HG03108 (cell line): ENCODE results near the gene FBXO45.
A peak's percentile ranks its signal among the peaks of the same experiment; 100 is the strongest.
"Not testable (repeated sequence)": the region's sequence is repeated elsewhere in the genome, so short reads cannot be mapped to it uniquely, and the experiment has no call there.

Experiments
- ATAC-seq: cut with Tn5 transposase; IDR thresholded peaks from one replicate; pipeline ENCODE4 v1.9.1; 2021; ENCODE audit warnings: moderate library complexity; ENCODE audit not compliant: unreplicated experiment

FBXO45 gene, protein sequence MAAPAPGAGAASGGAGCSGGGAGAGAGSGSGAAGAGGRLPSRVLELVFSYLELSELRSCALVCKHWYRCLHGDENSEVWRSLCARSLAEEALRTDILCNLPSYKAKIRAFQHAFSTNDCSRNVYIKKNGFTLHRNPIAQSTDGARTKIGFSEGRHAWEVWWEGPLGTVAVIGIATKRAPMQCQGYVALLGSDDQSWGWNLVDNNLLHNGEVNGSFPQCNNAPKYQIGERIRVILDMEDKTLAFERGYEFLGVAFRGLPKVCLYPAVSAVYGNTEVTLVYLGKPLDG

DNA sequence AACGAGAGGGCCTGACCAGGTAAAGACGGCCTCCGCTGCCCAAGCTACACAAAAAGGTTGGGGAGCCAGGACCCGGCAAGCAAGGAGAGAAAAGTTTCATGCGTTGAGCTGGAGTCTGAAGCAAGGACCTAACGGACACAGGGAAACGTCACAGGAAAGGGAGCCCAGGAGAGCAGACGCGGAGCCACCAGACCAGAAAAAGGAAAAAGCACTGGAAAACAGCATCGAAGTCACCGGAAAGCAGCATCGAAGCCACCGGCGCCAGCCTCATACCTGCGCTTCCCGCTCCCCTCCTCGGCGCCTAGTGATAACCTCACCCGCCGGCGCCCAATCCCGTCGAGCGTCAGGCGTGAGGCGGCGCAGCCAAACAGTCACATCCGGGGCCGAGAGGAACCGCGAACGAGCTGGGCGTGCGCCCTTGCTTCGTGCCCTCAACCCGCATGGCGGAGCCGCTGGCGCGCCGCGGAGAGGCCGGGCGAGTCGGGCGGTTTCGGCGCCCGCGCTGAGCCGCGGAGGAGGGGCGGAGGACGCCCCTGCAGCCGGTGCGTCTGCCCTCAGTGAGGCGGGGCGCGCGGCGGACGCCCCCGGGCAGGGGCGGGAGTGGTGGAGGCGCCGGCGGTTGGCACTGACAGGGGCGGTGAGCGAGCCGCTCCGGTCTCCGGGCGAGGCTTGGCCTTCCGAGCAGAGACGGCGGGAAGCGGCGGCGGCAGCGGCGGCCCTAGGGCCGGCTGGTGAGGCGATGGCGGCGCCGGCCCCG is at the start of gene FBXO45, which contains the start of gene WDR53:
FBXO45 (plus strand) TSS at position 415 of the 757 bp plus-strand sequence; CDS start at position 740, 325 bp downstream.
WDR53 (minus strand) TSS at position 309 of the 757 bp plus-strand sequence. CDS start 7,079 bp downstream, outside the sequence.
- ATAC-seq = peak; percentile 94

DNA sequence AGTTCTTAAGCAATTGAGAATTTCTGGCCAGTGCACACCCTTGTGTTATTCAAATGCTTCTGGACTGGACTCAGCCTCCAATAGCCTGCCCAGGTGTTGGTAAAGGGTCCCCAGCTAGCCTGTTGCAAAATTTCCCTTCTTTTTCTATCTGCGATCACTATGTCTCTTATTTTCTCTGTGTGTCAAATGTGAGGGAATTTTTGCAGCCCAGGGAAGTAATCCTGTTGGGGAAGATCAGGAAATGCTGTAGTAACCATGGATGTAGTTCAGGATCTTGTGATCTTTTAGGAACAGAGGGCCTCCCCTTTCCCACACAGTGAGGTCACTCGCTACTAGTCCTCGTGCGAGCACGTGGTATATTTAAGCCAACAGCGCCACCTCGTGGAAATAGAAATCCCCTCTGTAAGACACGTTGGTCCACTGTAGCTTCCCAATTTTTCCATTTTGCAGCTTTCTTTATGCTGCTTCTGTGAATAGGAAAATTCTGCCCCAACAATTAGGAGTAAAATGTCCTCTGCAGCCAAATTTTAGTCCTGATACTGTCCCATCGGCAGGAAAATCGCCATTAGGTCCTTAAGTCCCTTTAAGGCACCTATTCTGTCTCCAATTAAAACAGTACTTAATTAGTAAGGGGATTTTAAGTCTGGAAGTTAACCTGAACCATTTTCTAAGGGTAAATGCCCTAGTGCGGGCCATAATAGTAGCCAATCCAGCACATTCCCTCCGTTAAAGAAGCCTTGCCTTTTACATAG is 49.3 kb upstream of the FBXO45 start:
- no peak for ATAC-seq

DNA sequence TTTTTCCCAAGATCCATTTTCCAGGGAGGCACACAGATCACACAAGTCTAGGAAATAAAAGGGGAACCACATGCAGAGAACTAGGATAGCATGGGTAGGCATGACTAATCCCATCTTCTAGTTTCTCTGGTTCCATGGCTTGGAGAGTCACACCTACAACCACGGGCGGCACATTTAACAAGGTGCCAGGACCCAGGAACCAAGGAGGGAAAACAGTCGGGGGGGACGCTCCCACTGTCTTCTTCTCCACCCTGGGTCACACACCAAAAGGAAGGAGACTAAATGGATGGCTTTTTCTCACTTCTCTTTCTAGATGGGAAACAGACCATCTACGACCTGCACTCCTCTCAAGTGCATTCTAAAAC is 48.8 kb upstream of the FBXO45 start:
- ATAC-seq = no peak

DNA sequence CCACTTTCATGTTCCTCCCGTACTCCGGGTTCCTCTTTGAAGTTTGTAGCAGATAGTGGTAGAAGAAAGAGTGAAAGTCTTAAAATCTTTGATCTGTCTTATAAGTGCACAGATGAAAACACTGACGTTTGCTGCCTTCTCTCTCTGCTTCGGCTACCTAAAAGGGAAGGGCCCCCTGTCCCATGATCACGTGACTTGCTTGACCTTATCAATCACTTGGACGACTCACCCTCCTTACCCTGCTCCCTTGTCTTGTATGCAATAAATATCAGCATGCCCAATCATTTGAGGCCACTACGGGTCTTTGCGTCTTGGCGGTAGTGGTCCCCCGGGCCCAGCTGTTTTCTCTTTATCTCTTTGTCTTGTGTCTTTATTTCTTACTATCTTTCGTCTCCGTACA is 47.2 kb upstream of the FBXO45 start:
- ATAC-seq = not testable (repeated sequence)

DNA sequence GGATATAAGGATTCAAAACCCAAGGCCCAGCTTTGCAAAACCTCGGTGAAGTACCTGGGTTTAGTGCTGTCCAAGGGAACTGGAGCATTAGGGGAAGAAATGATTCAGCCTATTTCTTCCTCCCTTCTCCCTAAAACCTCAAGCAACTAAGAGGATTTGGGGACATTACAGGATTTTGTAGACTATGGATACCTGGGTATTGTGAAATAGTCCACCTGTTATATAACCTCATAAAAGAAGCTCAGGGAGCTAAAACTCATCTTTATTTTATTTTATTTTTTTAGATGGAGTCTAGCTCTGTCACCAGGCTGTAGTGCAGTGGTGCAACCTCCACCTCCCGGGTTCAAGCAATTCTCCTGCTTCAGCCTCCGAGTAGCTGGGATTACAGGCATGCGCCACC is 44.6 kb upstream of the FBXO45 start:
- ATAC-seq = no peak

DNA sequence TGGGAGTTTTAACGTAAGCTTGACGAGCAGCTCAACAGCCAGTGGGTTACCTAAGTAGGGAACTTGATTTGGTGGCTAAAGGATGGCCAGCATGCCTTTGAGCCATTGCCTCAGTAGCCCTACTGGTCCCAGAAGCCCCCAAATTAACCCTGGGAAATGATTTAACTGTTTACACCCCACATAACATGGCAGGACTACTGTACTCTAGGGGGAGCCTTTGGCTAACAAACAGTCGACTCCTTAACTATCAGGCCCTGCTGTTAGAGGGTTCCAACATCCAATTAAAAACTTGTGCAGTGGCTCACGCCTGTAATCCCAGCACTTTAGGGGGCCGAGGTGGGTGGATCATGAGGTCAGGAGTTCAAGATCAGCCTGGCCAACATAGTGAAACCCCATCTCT is 43.9 kb upstream of the FBXO45 start:
- no peak for ATAC-seq

DNA sequence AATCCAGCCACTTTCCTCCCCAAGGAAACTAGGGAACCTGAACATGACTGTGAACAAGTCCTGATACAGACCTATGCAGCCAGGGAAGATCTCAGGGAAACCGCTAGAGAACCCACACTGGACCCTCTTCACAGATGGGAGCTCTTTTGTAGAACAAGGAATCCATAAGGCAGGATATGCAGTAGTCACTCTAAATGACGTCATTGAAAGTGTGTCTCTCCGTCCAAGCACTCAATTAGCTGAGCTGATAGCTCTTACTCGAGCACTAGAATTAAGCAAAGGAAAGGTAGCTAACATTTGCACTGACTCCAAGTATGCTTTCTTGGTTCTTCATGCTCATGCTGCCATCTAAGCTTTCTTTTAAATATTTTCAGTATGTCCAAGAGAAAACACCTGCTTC is 43.3 kb upstream of the FBXO45 start:
- no peak for ATAC-seq

DNA sequence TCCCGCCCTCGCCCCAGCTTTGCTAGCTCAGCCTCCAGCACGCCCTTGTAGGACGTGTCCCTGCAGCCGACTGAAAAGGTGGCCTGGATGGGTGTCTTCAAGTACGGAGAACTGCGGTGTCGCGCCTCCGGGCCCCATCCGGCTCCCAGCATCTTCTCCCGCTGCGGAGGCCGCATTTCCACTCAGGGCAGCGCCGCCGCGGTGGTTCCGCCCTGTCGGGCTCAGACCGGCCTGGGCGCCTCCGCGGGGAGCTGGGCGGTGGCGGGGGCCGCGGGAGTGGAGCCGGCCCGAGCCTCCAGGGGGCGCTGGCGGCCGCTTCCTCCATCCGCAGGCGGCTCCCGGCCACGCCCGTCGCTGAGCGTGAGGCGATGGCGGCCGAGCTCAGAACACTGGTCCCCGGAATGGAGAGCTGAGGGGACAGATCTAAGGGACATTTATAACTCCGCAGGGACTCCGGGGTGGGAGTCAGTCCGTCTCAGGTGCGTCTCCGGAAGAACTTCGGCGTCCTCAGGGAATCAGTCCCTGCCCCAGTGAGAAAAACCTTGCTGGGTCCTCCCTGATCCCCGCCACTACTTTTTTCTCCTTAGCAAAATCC is 39.7 kb upstream of the FBXO45 start:
- peak; percentile 69 for ATAC-seq

DNA sequence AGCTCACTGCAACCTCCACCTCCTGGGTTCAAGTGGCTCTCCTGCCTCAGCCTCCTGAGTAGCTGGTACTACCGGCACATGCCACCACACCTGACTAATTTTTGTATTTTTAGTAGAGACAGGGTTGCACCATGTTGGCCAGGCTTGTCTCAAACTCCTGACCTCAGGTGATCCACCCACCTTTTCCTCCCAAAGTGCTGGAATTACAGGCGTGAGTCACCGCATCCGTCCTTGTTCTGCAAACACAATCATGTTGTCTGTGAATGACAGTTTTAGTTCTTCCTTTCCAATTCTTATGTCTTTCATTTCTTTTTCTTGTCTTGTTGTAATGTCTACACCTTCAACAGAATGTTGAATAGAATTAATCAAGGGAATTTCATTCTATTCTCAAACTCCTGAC is 37.0 kb upstream of the FBXO45 start:
- ATAC-seq = no peak

DNA sequence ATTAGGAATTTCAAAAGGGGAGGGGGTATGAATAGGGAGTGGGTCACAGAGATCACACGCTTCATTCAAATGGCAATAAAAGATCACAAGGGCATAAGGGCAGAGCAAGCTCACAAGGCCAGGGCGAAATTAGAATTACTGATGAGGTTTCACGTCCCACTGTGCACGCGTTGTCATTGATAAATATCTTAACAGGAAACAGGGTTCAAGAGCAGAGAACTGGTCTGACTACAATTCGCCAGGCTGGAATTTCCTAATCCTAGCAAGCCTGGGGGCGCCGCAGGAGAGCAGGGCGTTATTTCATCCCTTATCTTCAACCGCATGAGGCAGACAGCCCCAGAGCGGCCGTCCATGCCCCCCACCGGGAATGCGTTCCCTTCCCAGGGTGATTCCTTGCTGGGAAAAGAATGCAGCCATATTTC is 35.2 kb upstream of the FBXO45 start:
- no peak for ATAC-seq

DNA sequence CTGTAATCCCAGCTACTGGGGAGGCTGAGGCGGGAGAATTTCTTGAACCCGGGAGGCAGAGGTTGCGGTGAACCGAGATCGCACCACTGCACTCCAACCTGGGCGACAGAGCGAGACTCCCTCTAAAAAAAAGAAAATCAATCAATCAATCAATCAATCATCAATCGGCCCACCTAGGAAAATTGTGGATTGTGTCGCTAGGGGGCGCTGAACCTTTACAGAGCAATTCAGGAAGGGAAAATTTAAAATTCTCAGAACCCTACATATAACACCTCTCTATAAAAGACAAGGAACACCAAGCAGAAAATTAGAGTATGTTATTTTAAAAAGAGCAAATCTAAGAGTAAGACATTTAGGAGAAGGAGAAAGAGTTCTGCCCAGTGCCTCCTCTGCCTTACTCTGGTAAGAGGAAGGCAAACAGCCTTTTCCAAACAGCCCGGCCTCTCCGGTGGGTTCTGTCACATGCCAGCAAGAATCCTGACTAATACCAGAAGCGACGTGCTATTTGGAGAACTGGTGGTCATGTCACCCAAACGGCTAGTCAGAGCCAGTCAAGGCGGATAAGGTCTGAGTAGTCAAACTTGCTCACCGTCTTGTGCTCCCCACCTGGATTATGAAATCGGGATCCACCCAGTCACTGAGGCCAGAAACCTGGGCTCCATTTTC is 31.0 kb upstream of the FBXO45 start:
- ATAC-seq = no peak

DNA sequence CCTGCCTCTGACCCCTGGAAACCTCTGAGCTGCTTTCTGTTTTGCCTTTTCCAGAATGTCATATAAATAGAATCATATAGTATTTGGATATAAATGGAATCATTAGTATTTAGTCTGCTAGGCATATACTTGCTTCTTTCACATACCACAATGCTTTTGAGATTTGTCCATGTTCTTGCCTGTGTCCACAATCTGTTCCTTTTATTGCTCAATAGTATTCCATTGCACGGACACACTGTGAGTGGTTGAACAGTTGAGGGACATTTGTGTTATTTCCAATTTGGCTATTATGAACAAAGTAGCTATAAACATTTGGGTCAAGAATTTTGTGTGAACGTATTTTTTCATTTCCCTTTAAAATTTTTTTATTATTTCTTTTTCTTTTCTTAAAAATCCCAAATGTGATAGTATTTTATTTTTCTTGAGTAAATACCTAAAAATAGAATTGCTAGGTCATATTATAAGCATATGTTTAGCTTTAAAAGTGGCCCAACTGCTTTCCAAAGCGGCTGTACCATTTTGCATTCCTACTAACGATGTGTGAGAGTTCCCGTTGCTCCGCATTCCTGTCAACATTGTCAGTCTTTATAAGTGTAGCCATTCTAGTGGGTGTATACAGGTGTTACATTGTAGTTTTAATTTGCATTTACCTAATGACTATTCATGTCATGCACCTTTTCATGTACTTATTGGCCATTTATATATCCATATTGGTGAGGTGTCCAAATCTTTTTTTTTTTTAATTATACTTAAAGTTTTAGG is 26.6 kb upstream of the FBXO45 start:
- no peak for ATAC-seq

DNA sequence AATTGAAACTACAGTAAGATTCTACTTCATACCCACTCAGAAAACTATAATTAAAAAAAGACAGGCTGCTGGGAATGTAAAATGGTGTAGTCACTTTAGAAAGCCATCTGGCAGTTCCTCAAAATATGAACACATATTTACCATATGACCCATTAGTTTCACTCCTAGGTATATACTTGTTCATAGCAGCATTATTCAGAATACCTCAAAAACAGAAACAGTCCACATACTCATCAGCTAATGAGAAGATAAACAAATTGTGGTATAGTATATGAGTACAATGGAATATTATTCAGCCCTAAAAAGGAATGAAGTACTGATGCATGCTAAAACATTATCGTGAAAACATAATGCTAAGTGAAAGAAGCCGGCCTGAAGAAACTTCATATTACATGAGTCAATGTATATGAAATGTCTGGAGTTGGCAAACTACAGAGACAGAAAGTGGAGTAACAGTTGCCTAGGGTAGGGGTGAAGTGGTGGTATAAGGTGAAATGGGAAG is 23.9 kb upstream of the FBXO45 start:
- no peak for ATAC-seq

DNA sequence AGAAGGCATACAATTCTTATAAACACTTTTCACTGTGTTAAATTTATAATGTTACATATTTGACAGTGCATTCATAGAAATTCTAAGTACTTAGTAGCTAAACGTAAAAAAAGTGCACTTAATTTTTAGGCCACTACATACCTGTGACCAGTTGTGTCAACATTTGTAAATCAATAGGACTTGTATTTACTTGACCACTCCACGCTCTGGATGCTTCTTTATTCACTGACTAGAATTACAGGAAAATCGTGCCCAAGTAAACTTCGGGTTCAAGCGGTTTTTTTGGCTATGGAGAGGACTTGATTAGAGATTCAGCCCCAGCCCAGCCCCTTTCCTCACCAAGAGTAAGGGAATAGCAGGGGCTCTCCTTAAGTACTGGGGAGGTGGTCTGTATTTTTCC is 21.9 kb upstream of the FBXO45 start:
- no peak for ATAC-seq

DNA sequence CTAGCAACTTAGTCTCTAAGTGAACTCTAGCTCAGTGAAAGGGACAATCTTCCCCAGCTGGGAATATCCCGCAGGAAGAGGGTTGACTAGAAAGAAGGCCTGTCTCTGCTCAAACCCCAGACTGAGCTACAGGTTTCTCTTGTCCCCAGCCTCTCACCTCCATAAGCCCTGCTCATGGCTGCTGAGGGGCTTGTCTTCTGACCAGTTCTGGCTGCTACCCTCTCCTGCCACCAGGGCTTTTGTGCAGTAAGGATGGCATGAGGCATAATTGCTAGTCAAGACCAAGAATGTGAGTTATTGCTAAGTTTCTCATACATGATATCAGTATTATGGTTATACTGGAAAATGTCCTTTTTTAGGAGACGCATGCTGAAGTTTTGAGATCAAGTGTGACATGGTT is 21.4 kb upstream of the FBXO45 start:
- no peak for ATAC-seq

DNA sequence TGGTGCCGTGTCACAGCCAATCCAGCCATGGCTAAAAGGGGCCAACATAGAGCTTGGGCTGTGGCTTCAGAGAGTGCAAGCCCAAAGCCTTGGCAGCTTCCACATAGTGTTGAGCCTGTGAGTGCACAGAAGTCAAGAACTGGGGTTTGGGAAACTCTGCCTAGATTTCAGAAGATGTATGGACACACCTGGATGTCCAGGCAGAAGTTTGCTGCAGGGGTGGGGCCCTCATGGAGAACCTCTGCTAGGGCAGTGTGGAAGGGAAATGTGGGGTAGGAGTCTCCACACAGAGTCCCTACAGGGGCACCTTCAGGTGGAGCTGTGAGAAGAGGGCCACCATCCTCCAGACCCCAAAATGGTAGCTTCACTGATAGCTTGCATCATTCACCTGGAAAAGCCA is 19.1 kb upstream of the FBXO45 start:
- ATAC-seq = not testable (repeated sequence)

DNA sequence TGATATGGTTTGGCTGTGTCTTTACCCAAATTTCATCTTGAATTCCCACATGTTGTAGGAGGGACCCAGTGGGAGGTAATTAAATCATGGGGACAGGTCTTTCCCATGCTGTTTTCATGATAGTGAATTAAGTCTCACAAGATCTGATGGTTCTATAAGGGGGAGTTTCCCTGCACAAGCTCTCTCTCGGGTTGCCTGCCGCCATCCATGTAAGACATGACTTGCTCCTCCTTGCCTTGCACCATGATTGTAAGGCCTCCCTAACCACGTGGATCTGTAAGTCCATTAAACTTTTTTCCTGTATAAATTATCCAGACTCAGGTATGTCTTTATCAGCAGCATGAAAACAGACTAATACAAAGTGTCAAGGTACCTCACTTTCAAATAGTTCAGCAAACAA is 18.3 kb upstream of the FBXO45 start:
- ATAC-seq = not testable (repeated sequence)

DNA sequence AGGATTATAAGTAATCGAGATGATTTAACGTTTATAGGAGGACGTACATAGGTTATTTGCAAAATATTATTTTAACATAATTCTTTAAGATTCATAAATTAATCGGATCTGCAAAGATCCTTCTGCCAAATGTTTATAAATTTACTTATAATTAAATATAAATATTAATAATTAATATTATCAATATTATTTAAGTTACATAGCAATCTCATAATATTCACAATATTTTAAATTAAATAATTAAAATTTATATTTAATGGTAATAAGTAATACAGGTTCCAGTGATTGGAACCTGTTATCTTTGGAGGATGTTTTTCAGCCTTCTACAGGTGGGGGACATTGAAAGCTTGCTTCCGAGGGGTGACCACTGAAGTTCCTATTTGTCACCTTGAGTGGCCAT is 16.2 kb upstream of the FBXO45 start:
- ATAC-seq = no peak

DNA sequence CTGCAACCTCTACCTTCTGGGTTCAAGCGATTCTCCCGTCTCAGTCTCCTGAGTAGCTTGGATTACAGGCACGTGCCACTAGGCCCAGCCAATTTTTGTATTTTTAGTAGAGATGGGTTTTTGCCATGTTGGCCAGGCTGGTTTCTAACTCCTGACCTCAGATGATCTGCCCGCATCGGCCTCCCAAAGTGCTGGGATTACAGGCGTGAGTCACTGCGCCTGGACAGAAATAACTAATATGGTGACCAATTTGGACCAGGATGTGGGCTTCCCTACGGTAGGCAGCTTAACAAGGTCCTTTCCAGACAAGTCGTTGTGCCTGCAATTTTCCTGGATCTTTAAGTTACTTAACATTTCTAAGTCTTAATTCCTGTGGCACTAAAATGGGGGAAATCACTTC is 14.9 kb upstream of the FBXO45 start:
- ATAC-seq = no peak

DNA sequence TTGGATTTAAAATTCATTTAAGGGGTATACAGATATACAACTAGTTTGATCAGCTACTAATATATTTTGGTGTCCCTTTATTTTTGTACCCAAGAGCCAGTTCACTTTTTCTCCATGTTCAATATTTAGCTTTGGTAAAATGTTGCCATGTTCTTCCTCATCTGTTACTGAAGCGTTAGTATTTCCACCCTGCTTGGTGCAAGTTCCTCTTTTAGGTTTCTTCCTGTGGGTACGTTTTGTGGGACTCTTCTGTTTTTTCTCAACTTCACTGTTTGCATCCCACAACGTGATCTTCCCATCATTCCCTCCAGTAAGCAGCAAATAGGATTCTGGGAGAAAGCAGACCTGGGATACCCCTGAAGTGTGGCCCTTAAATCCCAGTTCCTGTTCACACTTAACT is 14.3 kb upstream of the FBXO45 start:
- ATAC-seq = no peak
